ENCODE data around the gene GGA1. TPM values are rescaled to one million over a fixed set of nuclear protein-coding genes. Genes with fewer than 3 reads are reported as not detected.

GGA1 gene
- total and polyA plus RNA-seq, 3 experiments from 2014 or later: 34.9 to 74.3 (median 69.1) TPM

DNA sequence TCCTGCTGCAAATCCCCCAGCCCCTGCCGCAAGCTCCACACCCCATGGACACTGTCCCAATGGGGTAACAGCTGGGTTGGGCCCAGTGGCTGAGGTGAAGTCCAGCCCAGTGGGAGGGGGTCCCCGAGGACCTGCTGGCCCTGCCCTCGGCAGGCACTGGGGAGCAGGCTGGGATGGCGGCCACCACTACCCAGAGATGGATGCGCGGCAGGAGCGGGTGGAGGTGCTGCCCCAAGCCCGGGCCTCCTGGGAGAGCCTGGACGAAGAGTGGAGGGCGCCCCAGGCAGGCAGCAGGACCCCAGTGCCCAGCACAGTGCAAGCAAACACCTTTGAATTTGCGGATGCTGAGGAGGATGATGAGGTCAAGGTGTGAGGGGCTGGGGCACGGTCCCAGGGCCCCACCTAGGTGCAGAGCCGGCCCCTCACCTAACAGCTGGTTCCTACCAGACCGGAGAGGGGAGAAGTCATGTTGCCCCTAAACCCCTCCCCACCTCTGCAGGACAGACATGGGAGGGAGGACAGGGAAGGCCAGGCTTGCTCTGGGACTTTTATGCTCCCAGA is 40.1 kb upstream of the GGA1 start:
- Histone ChIP-seq H3K27me3 (ENCODE audit: insufficient read depth, low read length, poor library complexity, severe bottlenecking) (no peaks in the 10 kb centered on the region), H3K4me3 (ENCODE audit: low read length) (no peak overlapping the region), H3K27ac (ENCODE audit: low read depth, low read length) (no peak overlapping the region), H3K4me1 (ENCODE audit: insufficient read depth, low read length) (peaks cover 22% of the 10 kb centered on the region), H3K36me3 (ENCODE audit: insufficient read depth, low read length) (no peaks in the 10 kb centered on the region), H3K9me3 (ENCODE audit: low read length) (no peaks in the 10 kb centered on the region)
- H3K4me1 Mint-ChIP-seq: peaks cover 14 to 21% (median 17%) of the 10 kb centered on the region in 3 donors
- H3K4me3 Mint-ChIP-seq: no peak overlapping the region
- H3K36me3 Mint-ChIP-seq: no peaks in the 10 kb centered on the region
- no peak for DNase-seq
- no peak overlapping the region for H3K27ac Mint-ChIP-seq
- ChIA-PET CTCF (interaction anchor here (1.1 to 10.4 kb wide), 7 partner anchors 11 to 304 kb away, joined by 3 to 315 read pairs (median 20); partner anchors contain the start of gene LGALS2), POLR2A (interaction anchor here (0.5 kb wide), 1 partner anchor 39 kb away, joined by 3 read pairs; no protein-coding TSS in a partner anchor)
- peaks cover 19% of the 10 kb centered on the region in 2 donors for H3K27me3 Mint-ChIP-seq
- no peaks in the 10 kb centered on the region for H3K9me3 Mint-ChIP-seq

DNA sequence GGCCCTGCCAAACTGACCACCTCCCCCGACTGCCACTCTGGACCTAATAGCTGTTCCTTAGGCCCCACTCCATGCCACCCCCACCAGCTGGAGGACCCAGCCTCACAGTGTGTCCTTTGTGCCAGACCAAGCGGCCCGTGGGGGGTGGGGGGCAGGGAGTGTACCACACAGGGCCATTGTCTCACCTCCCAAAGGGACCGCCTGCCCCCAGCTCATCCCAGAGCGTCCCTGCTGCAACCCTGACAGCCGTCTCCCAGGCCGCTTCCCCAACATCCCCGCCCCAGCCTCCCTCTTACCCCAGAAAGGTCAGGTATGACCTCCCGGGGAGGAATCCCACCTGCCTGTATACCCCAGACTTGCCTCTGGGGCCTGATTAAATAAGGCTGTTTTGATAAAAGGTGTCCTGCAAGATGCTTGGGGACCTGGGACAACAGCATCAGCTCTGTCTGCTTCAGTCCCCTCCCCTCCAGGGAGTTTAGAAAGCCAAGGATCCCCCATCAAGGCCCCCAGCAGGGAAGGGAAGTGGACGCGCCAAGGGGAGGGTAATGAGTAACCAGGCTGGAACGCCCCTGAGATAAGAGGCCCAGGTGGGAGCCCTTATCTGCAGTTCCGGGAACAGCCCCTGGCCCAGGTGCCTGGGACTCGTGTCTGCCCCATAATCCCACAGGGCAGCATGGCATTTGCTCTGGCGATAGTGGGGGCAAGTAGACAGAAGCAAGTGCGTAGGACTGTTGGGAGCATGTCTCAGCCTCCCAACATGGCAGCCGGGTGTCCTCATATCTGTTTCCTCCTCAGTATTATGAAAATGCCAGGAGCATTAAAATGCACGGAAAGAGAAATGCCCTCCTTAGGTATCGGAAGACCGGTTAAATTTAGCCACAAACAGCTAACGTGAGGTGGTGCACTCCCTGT is 39.4 kb upstream of the GGA1 start:
- CTCF ChIA-PET: interaction anchor here (1.1 to 10.4 kb wide), 4 partner anchors 8 to 105 kb away, joined by 3 to 315 read pairs (median 15); no protein-coding TSS in a partner anchor
- H3K27me3 ChIP-seq (ENCODE audit: insufficient read depth, low read length, poor library complexity, severe bottlenecking): no peaks in the 10 kb centered on the region
- Mint-ChIP-seq H3K27ac (no peak overlapping the region), H3K4me3 (no peak overlapping the region), H3K4me1 (peaks cover 14 to 20% (median 17%) of the 10 kb centered on the region in 3 donors), H3K36me3 (no peaks in the 10 kb centered on the region), H3K9me3 (no peaks in the 10 kb centered on the region), H3K27me3 (peaks cover 11 to 12% of the 10 kb centered on the region in 2 donors)
- peaks cover 22% of the 10 kb centered on the region for H3K4me1 ChIP-seq (ENCODE audit: insufficient read depth, low read length)
- no peaks in the 10 kb centered on the region for H3K36me3 ChIP-seq (ENCODE audit: insufficient read depth, low read length)
- no peak overlapping the region for H3K27ac ChIP-seq (ENCODE audit: low read depth, low read length)
- no peaks in the 10 kb centered on the region for H3K9me3 ChIP-seq (ENCODE audit: low read length)
- no peak overlapping the region for H3K4me3 ChIP-seq (ENCODE audit: low read length)
- DNase-seq: no peak
- POLR2A ChIA-PET: no interaction called here

DNA sequence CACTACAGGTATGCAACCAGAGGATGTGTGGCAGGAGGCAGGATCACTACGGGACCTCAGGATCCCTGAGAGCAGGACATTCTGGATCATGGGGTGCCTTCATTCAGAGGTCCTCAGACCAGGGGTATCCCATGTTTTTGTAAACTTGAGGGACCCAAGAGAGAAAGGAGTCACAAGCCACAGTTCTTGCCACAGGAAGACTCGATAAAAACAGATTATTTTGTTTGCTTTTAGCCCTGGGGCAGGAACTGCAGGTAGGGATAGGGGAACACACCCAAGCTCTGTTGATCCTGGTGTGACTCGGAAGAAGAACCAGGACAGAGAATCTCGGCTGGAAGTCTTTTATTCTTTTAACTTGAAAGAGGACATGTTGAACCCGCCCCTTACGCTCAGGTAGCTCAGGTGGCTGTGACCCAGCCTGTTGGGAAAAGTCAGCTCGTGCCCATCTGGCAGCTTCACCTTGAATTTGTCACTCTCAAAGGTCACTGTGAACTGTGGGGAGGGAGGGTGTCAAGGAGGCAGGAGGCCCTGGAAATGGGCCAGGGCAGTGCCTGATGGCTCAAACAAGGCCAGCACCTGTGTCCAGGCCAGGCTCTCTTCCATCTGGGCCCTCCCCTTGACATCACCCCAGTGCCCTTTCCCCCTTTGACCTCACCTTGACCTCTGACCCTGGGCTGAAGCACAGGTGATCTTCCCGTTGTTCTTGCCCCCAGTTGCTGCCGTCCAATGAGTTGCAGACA is 38.5 kb upstream of the GGA1 start:
- Mint-ChIP-seq H3K9me3 (no peaks in the 10 kb centered on the region), H3K36me3 (no peaks in the 10 kb centered on the region), H3K4me1 (peaks cover 14 to 20% (median 17%) of the 10 kb centered on the region in 3 donors), H3K27ac (no peak overlapping the region), H3K27me3 (peaks cover 10 to 15% of the 10 kb centered on the region in 2 donors), H3K4me3 (no peak overlapping the region)
- Histone ChIP-seq H3K36me3 (ENCODE audit: insufficient read depth, low read length) (no peaks in the 10 kb centered on the region), H3K9me3 (ENCODE audit: low read length) (no peaks in the 10 kb centered on the region), H3K27me3 (ENCODE audit: insufficient read depth, low read length, poor library complexity, severe bottlenecking) (no peaks in the 10 kb centered on the region), H3K27ac (ENCODE audit: low read depth, low read length) (no peak overlapping the region), H3K4me1 (ENCODE audit: insufficient read depth, low read length) (peaks cover 22% of the 10 kb centered on the region), H3K4me3 (ENCODE audit: low read length) (no peak overlapping the region)
- no peak for DNase-seq
- CTCF ChIA-PET: interaction anchor here (0.7 to 2.3 kb wide), 4 partner anchors 8 to 254 kb away, joined by 3 to 10 read pairs (median 5); partner anchors contain the start of gene LGALS2
- POLR2A ChIA-PET: no interaction called here

DNA sequence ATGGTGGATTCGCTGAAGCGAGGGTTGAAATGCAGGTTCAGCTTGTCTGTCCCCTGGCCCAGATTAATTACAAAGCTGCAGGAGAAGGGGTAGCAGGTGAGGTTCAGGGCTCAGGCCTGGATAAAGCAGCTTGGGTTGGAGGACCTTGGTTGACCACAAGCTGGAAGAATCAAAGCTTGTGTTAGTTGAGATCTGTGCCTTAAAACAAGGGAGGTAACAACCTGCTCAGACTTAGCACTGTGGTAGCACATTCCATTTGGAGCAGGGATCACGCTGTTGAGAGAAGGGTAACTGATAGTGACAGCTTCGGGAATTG is 38.0 kb upstream of the GGA1 start:
- Mint-ChIP-seq H3K27ac (no peak overlapping the region), H3K9me3 (no peaks in the 10 kb centered on the region), H3K4me1 (peaks cover 14 to 19% (median 17%) of the 10 kb centered on the region in 3 donors), H3K36me3 (no peaks in the 10 kb centered on the region), H3K4me3 (no peak overlapping the region), H3K27me3 (peaks cover 10 to 16% of the 10 kb centered on the region in 2 donors)
- ChIA-PET CTCF (interaction anchor here (0.7 to 2.3 kb wide), 5 partner anchors 9 to 255 kb away, joined by 3 to 10 read pairs (median 3); partner anchors contain the start of gene LGALS2), POLR2A (no interaction called here)
- Histone ChIP-seq H3K4me1 (ENCODE audit: insufficient read depth, low read length) (peaks cover 22% of the 10 kb centered on the region), H3K9me3 (ENCODE audit: low read length) (no peaks in the 10 kb centered on the region), H3K4me3 (ENCODE audit: low read length) (no peak overlapping the region), H3K27ac (ENCODE audit: low read depth, low read length) (no peak overlapping the region), H3K27me3 (ENCODE audit: insufficient read depth, low read length, poor library complexity, severe bottlenecking) (no peaks in the 10 kb centered on the region), H3K36me3 (ENCODE audit: insufficient read depth, low read length) (no peaks in the 10 kb centered on the region)
- no peak for DNase-seq

DNA sequence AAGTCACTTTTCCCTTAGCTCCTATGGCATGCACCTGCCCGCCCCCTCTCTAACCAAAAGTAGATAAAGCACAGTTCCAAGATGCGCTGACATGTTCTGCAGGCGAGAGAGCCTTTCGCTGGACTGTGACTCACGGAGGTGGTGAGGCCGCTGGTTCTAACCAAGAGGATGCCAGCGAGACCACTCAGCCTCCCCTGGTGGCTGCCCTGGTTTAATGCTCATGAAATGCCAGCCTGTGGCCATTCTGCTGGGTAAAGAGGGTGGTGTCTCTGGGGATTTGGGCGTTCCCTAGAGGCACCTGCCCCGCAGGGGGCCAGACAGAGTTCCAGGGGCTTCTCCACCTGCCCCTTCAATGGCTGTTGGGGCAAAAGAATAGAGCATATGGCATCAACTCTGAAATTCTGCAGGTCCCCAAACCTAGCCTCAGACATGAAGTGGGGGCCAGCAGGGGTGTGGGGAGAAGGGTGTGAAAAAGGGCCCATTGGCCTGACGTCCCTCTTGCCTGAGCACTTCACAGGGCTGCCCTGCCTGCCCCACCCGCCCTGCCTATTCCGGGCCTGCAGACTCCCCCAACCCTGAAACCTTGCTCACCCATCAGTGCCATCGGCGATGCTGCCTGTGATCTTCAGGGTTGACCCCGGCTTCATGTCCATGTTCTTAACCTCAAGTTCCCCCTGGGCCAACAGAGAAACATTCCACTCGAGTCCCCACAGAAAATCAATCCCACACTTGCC is 37.2 kb upstream of the GGA1 start:
- Mint-ChIP-seq H3K9me3 (no peaks in the 10 kb centered on the region), H3K4me1 (peaks cover 10 to 12% (median 11%) of the 10 kb centered on the region in 3 donors), H3K36me3 (no peaks in the 10 kb centered on the region), H3K27me3 (peaks cover 6 to 14% of the 10 kb centered on the region in 2 donors), H3K27ac (no peak overlapping the region), H3K4me3 (no peak overlapping the region)
- no peak for DNase-seq
- no peaks in the 10 kb centered on the region for H3K9me3 ChIP-seq (ENCODE audit: low read length)
- H3K36me3 ChIP-seq (ENCODE audit: insufficient read depth, low read length): no peaks in the 10 kb centered on the region
- POLR2A ChIA-PET: no interaction called here
- CTCF ChIA-PET: interaction anchor here (0.7 to 2.3 kb wide), 4 partner anchors 10 to 255 kb away, joined by 3 to 10 read pairs (median 5); no protein-coding TSS in a partner anchor
- no peak overlapping the region for H3K4me3 ChIP-seq (ENCODE audit: low read length)
- peaks cover 14% of the 10 kb centered on the region for H3K4me1 ChIP-seq (ENCODE audit: insufficient read depth, low read length)
- no peak overlapping the region for H3K27ac ChIP-seq (ENCODE audit: low read depth, low read length)
- H3K27me3 ChIP-seq (ENCODE audit: insufficient read depth, low read length, poor library complexity, severe bottlenecking): no peaks in the 10 kb centered on the region

DNA sequence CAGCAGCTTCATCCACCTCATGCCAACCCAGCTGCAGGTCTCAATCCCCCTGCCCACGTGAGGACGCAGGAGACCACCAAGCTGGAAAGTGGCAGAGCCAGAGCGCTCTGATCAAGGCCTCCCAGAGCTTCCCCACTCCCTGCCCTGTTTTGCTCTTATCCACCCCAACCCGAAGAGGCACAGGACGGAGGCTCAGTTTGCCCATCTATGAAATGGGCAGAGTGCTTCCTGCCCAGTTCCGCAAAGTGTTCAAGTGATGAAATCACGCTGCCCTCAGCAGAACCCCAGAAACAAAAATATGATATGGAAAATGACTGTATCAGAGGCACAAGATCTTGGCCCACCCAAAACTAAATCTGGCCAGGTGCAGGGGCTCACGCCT is 36.7 kb upstream of the GGA1 start:
- H3K4me1 Mint-ChIP-seq: peaks cover 5 to 6% (median 6%) of the 10 kb centered on the region in 3 donors
- H3K27me3 ChIP-seq (ENCODE audit: insufficient read depth, low read length, poor library complexity, severe bottlenecking): no peaks in the 10 kb centered on the region
- H3K27ac Mint-ChIP-seq: no peak overlapping the region
- no peak overlapping the region for H3K4me3 Mint-ChIP-seq
- H3K9me3 Mint-ChIP-seq: no peaks in the 10 kb centered on the region
- no peak overlapping the region for H3K4me3 ChIP-seq (ENCODE audit: low read length)
- no peaks in the 10 kb centered on the region for H3K36me3 Mint-ChIP-seq
- no peaks in the 10 kb centered on the region for H3K9me3 ChIP-seq (ENCODE audit: low read length)
- H3K27me3 Mint-ChIP-seq: peaks cover 3 to 13% of the 10 kb centered on the region in 2 donors
- no peak overlapping the region for H3K27ac ChIP-seq (ENCODE audit: low read depth, low read length)
- no peaks in the 10 kb centered on the region for H3K36me3 ChIP-seq (ENCODE audit: insufficient read depth, low read length)
- CTCF ChIA-PET: interaction anchor here (2.3 kb wide), 1 partner anchor 21 kb away, joined by 7 read pairs; no protein-coding TSS in a partner anchor
- DNase-seq: no peak
- POLR2A ChIA-PET: no interaction called here
- peaks cover 8% of the 10 kb centered on the region for H3K4me1 ChIP-seq (ENCODE audit: insufficient read depth, low read length)

DNA sequence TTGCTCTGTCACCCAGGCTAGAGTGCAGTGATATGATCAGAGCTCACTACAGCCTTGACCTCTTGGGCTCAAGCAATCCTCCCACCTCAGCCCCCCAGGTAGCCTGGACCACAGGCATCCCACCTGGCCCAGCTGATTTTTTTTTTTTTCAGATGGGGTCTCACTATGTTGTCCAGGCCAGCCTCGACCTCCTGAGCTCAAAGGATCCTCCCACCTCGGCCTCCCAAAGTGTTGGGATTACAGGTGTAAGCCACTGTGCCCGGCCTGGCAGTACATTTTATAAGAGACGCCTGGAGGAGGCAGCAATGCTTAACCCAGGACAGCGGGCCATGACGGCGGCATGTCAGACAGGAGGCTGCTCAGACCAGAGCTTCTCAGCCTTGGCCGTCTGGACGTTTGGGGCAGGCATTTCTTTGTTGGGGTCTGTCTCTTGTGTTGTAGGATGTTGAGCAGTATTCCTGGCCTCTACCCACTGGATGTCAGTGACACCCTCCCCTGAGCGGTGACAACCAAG is 33.1 kb upstream of the GGA1 start:
- no peak overlapping the region for H3K27ac Mint-ChIP-seq
- peaks cover 5 to 14% of the 10 kb centered on the region in 2 donors for H3K27me3 Mint-ChIP-seq
- H3K36me3 Mint-ChIP-seq: peaks cover 0 to 2% (median 0%) of the 10 kb centered on the region in 3 donors
- no peak for DNase-seq
- no peaks in the 10 kb centered on the region for H3K27me3 ChIP-seq (ENCODE audit: insufficient read depth, low read length, poor library complexity, severe bottlenecking)
- H3K27ac ChIP-seq (ENCODE audit: low read depth, low read length): no peak overlapping the region
- H3K4me1 Mint-ChIP-seq: peaks cover 5 to 12% (median 9%) of the 10 kb centered on the region in 3 donors
- H3K9me3 ChIP-seq (ENCODE audit: low read length): no peaks in the 10 kb centered on the region
- POLR2A ChIA-PET: interaction anchor here (0.6 to 0.7 kb wide), 2 partner anchors 9 to 18 kb away, joined by 3 to 5 read pairs; no protein-coding TSS in a partner anchor
- no peak overlapping the region for H3K4me3 ChIP-seq (ENCODE audit: low read length)
- CTCF ChIA-PET: interaction anchor here (1.6 to 2.4 kb wide), 3 partner anchors 9 to 37 kb away, joined by 5 to 8 read pairs (median 6); no protein-coding TSS in a partner anchor
- no peak overlapping the region for H3K4me3 Mint-ChIP-seq
- peaks cover 10% of the 10 kb centered on the region for H3K4me1 ChIP-seq (ENCODE audit: insufficient read depth, low read length)
- no peaks in the 10 kb centered on the region for H3K9me3 Mint-ChIP-seq
- H3K36me3 ChIP-seq (ENCODE audit: insufficient read depth, low read length): no peaks in the 10 kb centered on the region
